Activated CD8-positive, alpha-beta T cell treated with anti-CD3 and anti-CD28 coated beads, Interleukin-2, amount 10 ng/mL, durations not matched to agents 7 days and 5 days (primary cell): ENCODE data around the gene PCCB. TPM values are rescaled to one million over a fixed set of nuclear protein-coding genes. Genes with fewer than 3 reads are reported as not detected.
"Not testable (repeated sequence)": the region's sequence is repeated elsewhere in the genome, so short reads cannot be mapped to it uniquely, and the experiment has no call there.

Source experiments
- ATAC-seq: fragments of 150-1000 bp; cut with Tn5 transposase; one replicate; pipeline ENCODE4 v1.10.0; 2021; ENCODE audit warnings: moderate library complexity
- CTCF ChIA-PET: fragments of 350-600 bp; sonication (Branson Sonifier 250); formaldehyde crosslinking; loops from one replicate; lab custom pipeline; 2021; ENCODE audit warnings: antibody characterized with exemption; lab: Charles Lee
- POLR2A ChIA-PET: fragments of 350-600 bp; sonication (Branson Sonifier 250); formaldehyde crosslinking; loops from one replicate; lab custom pipeline; 2021; ENCODE audit warnings: antibody characterized with exemption; lab: Charles Lee
- DNase-seq: peaks from one replicate; pipeline ENCODE4 v3.0.0-alpha.2; 2020
- H3K27ac Mint-ChIP-seq: one replicate; pipeline ENCODE4 v1.8.0; 2021; ENCODE audit warnings: mild to moderate bottlenecking, mixed read lengths
- H3K27me3 Mint-ChIP-seq: one replicate; pipeline ENCODE4 v1.8.0; 2021; ENCODE audit warnings: low read depth, mixed read lengths
- H3K36me3 Mint-ChIP-seq: one replicate; pipeline ENCODE4 v1.8.0; 2021; ENCODE audit warnings: low read depth, mixed read lengths
- H3K4me1 Mint-ChIP-seq: one replicate; pipeline ENCODE4 v1.8.0; 2021; ENCODE audit warnings: low read depth, mixed read lengths
- H3K4me3 Mint-ChIP-seq: one replicate; pipeline ENCODE4 v1.8.0; 2021; ENCODE audit warnings: mild to moderate bottlenecking, mixed read lengths
- H3K9me3 Mint-ChIP-seq: one replicate; pipeline ENCODE4 v1.8.0; 2022; ENCODE audit warnings: mixed read lengths; ENCODE audit not compliant: insufficient read depth
- total RNA-seq, 2 experiments: library from RNA; stranded (reverse); gene quantifications; one replicate each; pipeline ENCODE4 v1.2.3, GENCODE V29; 2021

The PCCB gene
- total RNA-seq, 2 experiments from 2014 or later, result 22.5 to 23.7 TPM

DNA sequence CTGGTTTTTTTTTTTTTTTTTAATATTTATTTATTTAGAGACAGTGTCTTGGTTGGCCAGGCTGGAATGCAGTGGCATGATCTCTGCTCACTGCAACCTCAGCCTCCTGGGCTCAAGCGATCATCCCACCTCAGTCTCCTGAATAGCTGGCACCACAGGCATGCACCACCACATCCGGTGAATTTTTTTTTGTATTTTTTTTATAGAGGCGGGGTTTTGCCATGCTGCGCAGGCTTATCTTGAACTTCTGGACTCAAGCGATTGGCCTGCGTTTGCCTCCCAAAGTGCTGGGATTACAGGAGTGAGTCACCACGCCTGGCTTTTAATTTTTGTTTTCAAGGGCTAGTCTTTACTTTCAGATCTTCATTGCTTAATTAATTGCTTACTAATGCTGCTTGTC, 13.1 kb downstream of the PCCB start:
- POLR2A ChIA-PET, result no interaction called here

DNA sequence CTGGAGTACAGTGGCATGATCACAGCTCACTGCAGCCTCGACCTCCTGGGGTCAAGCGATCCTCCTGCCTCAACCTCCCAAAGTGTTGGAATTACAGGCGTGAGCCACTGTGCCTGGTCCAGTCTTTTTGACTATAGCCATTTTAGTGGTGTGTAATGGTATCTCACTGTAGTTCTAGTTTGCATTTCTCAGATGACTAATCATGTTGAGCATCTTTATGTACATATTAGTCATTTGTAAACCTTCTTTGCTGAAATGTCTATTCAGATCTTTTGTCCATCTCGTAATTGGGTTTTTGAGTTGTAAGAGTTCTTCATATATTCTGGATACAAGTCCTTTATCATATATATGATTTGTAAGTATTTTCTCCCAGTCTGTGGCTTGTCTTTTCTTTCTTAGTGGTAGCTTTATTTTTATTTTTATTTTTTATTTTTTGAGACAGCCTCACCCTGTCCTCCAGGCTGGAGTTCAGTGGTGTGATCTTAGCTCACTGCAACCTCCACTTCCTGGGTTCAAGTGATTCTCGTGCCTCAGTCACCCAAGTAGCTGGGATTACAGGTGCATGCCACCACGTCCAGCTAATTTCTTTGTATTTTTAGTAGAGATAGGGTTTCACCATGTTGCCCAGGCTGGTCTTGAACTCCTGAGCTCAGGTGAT, 16.5 kb downstream of the PCCB start:
- H3K4me3 Mint-ChIP-seq, H3K27me3 Mint-ChIP-seq, POLR2A ChIA-PET, H3K4me1 Mint-ChIP-seq, H3K9me3 Mint-ChIP-seq, ATAC-seq, DNase-seq, H3K27ac Mint-ChIP-seq: not testable (repeated sequence)
- H3K36me3 Mint-ChIP-seq, result peaks cover 40% of the 10 kb centered on the region
- CTCF ChIA-PET, result interaction anchor here (1.0 kb wide), 1 partner anchor 486 kb away, joined by 6 read pairs; the partner anchor contains the start of gene STAG1

More for the DNA sequence above, 13.1 kb downstream of the PCCB start:
- Mint-ChIP-seq H3K4me1 (no peaks in the 10 kb centered on the region), H3K27ac (no peak overlapping the region), H3K4me3 (no peak overlapping the region), H3K9me3 (no peaks in the 10 kb centered on the region), H3K36me3 (peaks cover 34% of the 10 kb centered on the region), H3K27me3 (no peaks in the 10 kb centered on the region)
- DNase-seq (no peak), ATAC-seq (no peak)
- CTCF ChIA-PET, result no interaction called here

DNA sequence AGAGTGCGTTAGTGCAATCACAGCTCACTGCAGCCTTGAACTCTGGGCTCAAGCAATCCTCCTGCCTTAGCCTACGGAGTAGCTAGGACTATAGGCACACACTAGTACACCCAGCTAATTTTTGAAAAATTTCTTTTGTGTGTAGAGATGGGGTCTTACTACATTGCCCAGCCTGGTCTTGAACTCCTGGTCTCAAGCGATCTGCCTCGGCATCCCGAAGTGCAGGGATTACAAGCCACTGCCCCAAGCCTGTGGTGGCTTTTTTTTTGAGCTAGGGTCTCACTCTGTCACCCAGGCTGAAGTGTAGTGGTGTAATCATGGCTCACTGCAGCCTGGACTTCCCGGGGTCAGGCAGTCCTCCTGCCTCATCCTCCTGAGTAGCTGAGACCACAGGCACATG, 17.1 kb downstream of the PCCB start:
- DNase-seq, result no peak
- H3K27ac Mint-ChIP-seq, result no peak overlapping the region
- peaks cover 8% of the 10 kb centered on the region for H3K4me1 Mint-ChIP-seq
- H3K27me3 Mint-ChIP-seq, result no peaks in the 10 kb centered on the region
- ChIA-PET POLR2A (no interaction called here), CTCF (interaction anchor here (1.0 kb wide), 1 partner anchor 485 kb away, joined by 6 read pairs; the partner anchor contains the start of gene STAG1)
- no peak for ATAC-seq
- peaks cover 34% of the 10 kb centered on the region for H3K36me3 Mint-ChIP-seq
- no peaks in the 10 kb centered on the region for H3K9me3 Mint-ChIP-seq
- no peak overlapping the region for H3K4me3 Mint-ChIP-seq

DNA sequence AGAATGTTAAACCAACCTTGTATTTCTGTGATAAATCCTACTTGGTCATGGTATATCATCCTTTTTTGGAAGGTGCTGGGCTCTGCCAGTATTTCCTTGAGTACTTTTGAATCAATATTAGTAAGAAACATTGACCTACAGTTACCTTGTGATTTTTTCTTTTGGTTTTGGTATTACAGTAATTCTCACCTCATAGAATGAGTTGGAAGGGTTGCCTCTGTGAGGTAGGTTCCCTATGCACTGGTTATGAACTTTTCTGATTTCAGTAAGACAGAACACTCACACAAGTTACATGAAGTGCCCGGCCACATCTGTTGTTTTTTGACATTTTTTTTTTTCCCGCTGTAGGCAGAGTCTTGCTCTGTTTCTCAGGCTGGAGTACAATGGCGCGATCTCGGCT, 20.0 kb downstream of the PCCB start:
- ATAC-seq, result no peak
- no peak for DNase-seq
- CTCF ChIA-PET, result no interaction called here
- peaks cover 43% of the 10 kb centered on the region for H3K36me3 Mint-ChIP-seq
- H3K27ac Mint-ChIP-seq, result peak overlapping the region; percentile 13
- no peak overlapping the region for H3K4me3 Mint-ChIP-seq
- POLR2A ChIA-PET, result interaction anchor here (1.5 kb wide), 1 partner anchor 74 kb away, joined by 3 read pairs; the partner anchor contains the start of gene MSL2
- H3K27me3 Mint-ChIP-seq, result no peaks in the 10 kb centered on the region
- H3K4me1 Mint-ChIP-seq, result peaks cover 12% of the 10 kb centered on the region
- no peaks in the 10 kb centered on the region for H3K9me3 Mint-ChIP-seq

DNA sequence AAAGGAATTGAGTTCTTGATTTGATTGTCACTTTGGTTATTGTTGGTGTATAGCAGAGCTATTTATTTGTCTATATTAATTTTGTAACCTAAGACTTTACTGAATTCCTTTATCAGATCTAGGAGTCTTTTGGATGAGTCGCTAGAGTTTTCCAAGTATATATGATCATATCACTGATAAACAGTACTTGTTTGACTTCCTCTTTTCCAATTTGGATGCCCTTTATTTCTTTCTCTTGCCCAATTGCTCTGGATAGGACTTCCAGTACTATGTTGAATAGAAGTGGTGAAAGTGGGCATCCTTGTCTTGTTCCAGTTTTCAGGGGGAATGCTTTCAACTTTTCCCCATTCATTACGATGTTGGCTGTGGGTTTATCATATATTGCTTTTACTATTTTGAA, 21.5 kb downstream of the PCCB start:
- CTCF ChIA-PET, result not testable (repeated sequence)

DNA sequence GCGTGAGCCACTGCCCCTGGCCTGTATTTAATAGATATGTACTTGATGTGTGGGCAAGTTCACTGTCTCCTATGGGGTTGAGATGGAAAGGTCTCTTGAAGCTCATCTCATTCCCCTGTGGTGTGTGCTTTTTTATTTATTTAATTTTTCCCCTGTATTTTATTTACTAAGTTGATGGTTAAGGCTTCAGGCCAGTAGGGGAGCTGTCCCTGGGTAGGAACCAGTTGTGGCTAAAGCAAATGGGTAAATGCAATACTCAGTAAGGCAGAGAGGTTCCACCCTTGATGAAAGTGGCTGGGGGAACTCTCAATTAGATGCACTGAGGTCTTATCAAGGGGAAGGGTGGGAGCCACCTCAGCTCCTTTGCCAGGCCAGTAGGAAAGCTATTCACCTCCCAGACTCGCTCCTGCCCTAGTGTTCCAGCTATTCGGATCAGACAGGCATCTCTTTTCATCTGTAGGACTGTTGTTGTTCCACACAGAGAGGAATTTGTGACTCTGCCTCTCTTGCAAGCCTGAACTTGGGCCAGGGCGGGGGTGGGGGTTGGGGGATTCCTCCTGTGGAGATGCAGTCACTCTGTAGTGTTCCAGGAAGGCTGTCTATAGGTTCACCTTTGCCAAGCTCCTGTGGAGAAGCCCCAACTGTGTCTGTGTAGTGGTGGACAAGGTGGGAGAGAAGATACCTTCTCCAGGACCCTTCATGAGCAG, 26.1 kb downstream of the PCCB start:
- DNase-seq (no peak), ATAC-seq (no peak)
- no peak overlapping the region for H3K27ac Mint-ChIP-seq
- ChIA-PET POLR2A (no interaction called here), CTCF (no interaction called here)
- H3K9me3 Mint-ChIP-seq, result peaks cover 24% of the 10 kb centered on the region
- no peaks in the 10 kb centered on the region for H3K27me3 Mint-ChIP-seq
- H3K36me3 Mint-ChIP-seq, result peaks cover 56% of the 10 kb centered on the region
- H3K4me1 Mint-ChIP-seq, result peaks cover 10% of the 10 kb centered on the region
- no peak overlapping the region for H3K4me3 Mint-ChIP-seq

More for the DNA sequence above, 21.5 kb downstream of the PCCB start:
- POLR2A ChIA-PET, result interaction anchor here (1.5 kb wide), 1 partner anchor 75 kb away, joined by 3 read pairs; the partner anchor contains the start of gene MSL2
- H3K4me3 Mint-ChIP-seq, H3K27me3 Mint-ChIP-seq, DNase-seq, H3K9me3 Mint-ChIP-seq, H3K27ac Mint-ChIP-seq, ATAC-seq: not testable (repeated sequence)
- Mint-ChIP-seq H3K4me1 (peaks cover 14% of the 10 kb centered on the region), H3K36me3 (peaks cover 41% of the 10 kb centered on the region)

DNA sequence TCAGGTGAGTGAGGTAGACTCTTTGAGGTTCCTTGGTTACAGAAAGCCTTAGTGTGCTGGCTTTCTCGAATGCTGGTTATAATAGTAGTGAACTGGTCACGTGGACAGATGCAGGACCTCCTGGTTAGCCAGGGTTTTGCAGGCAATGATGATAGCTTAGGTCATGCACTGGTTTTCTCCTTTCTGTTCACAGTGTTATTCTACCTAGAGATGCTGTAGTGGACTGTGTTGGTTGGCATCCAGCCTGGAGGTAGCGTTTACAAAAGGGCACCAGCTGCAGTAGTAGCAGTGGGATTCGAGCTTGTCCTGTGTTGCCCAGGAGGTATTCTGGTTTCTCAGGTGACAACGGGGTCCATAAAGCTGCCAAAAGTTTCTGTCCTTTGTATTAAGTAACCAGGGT, 27.0 kb downstream of the PCCB start:
- ChIA-PET POLR2A (no interaction called here), CTCF (no interaction called here)
- Mint-ChIP-seq H3K9me3 (peaks cover 28% of the 10 kb centered on the region), H3K4me1 (peaks cover 7% of the 10 kb centered on the region), H3K36me3 (peaks cover 62% of the 10 kb centered on the region), H3K4me3 (no peak overlapping the region), H3K27me3 (no peaks in the 10 kb centered on the region), H3K27ac (no peak overlapping the region)
- DNase-seq (no peak), ATAC-seq (no peak)

DNA sequence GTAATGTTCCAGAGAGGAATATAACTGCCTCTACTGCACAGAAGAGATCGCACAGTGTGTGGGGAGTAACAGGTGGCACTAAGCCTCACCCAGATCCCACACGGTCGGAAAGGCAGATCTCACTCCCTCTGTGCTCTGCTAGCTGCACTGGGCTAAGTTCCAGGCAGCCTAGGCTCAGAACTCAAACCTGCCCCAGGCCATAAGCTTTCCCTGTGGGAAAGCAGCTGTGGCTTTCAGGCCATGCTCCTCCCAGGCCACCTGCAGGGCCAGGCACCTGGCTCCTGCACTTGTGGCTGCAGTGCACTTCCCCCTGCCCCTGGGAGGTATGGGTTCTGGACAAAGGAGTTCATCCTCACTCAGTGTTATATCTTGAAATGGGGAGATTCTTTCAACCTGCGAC, 27.5 kb downstream of the PCCB start:
- ChIA-PET POLR2A (no interaction called here), CTCF (no interaction called here)
- Mint-ChIP-seq H3K4me1 (peaks cover 3% of the 10 kb centered on the region), H3K4me3 (no peak overlapping the region), H3K9me3 (peaks cover 28% of the 10 kb centered on the region), H3K36me3 (peaks cover 67% of the 10 kb centered on the region), H3K27ac (no peak overlapping the region), H3K27me3 (no peaks in the 10 kb centered on the region)
- DNase-seq (no peak), ATAC-seq (no peak)

DNA sequence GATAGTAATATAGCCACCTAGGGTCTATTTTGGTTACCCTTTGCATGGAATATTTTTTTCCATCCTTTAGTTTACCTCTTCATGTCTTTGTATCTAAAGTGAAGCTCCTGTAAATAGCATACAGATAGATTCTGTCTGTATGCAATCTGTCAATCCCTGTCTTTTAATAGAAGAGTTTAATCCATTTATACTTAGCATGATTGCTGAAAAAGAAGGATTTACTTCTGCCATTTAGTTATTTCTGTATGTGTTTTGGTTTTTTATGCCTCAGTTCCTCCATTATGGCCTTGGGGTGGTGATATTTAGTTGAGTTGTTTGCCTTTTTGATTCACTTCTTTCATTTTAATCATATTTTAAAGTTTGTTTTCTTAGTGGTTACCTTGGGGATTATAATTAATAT, 29.0 kb downstream of the PCCB start:
- ATAC-seq (no peak), DNase-seq (no peak)
- POLR2A ChIA-PET, result no interaction called here
- Mint-ChIP-seq H3K27ac (no peak overlapping the region), H3K4me3 (no peak overlapping the region), H3K36me3 (peaks cover 66% of the 10 kb centered on the region), H3K4me1 (peaks cover 2% of the 10 kb centered on the region), H3K27me3 (no peaks in the 10 kb centered on the region), H3K9me3 (peaks cover 28% of the 10 kb centered on the region)
- CTCF ChIA-PET, result no interaction called here

DNA sequence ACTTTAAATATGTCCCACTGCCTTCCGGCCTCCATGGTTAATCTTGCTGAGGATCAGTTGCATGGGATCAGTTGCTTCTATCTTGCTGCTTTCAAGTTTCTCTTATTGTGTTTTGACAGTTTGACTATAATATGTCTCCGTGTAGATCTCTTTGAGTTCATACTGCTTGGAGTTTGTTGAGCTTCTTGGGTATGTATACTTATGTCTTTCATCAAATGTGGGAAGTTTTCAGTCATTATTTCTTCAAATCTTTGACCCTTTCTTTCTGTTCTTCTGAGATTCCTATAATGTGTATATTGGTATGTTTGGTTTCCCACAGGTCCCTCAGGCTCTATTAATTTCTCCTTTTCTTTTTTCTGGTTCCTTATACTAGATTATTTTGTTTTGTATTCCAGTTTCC, 30.8 kb downstream of the PCCB start:
- Mint-ChIP-seq H3K27me3 (no peaks in the 10 kb centered on the region), H3K9me3 (peaks cover 28% of the 10 kb centered on the region), H3K4me1 (no peaks in the 10 kb centered on the region), H3K27ac (no peak overlapping the region), H3K4me3 (no peak overlapping the region), H3K36me3 (peaks cover 66% of the 10 kb centered on the region)
- ATAC-seq (no peak), DNase-seq (no peak)
- POLR2A ChIA-PET, result no interaction called here
- CTCF ChIA-PET, result interaction anchor here (1.5 kb wide), 1 partner anchor 22 kb away, joined by 3 read pairs; no protein-coding TSS in a partner anchor

DNA sequence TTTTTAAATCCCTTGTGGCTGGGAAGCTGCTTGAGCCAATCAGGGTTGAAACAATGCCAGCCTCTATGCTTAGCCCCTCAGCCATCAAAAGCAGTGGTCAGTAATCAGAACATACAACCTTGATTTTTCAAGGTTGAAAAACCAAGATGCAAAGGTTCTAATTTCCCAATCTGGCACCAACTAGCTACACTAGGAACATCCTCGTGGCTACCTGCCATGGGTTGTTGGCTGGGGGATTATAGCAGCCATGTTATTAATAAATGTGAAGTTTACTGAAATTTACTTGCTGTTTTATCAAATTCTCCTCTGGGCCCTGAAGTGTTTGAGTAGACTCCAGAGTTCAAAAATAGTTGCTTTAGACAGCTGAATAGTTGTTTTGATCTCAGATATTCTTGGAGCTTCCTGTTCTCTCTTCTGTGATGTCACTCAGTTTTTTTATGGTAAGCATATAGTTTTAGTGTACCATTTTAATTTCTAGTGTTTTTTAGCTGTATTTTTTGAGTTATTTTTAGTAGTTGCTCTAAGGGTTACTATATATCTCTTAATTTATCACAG, 31.9 kb downstream of the PCCB start:
- DNase-seq (no peak), ATAC-seq (no peak)
- ChIA-PET CTCF (interaction anchor here (0.7 to 1.5 kb wide), 5 partner anchors 21 to 471 kb away, joined by 3 to 4 read pairs (median 3); no protein-coding TSS in a partner anchor), POLR2A (no interaction called here)
- Mint-ChIP-seq H3K9me3 (peaks cover 28% of the 10 kb centered on the region), H3K27me3 (no peaks in the 10 kb centered on the region), H3K4me3 (no peak overlapping the region), H3K4me1 (no peaks in the 10 kb centered on the region), H3K36me3 (peaks cover 65% of the 10 kb centered on the region), H3K27ac (no peak overlapping the region)

DNA sequence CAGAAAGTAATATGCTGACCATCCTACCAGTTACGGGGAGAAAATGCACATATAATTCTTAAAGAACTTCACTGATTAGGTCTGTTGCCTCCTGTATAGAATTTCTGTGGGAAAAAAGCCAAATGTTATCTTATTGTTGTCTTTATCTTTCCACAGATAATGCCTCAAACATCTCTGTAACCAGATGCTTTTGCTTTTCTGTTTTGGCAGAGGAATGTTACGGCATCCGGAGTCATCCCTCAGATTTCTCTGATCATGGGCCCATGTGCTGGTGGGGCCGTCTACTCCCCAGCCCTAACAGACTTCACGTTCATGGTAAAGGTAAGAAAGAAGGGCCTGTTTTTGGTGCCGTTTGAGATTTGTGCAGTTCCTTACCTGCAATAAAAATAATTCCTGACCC, 33.5 kb downstream of the PCCB start:
- ChIA-PET CTCF (interaction anchor here (1.0 kb wide), 1 partner anchor 62 kb away, joined by 3 read pairs; no protein-coding TSS in a partner anchor), POLR2A (no interaction called here)
- Mint-ChIP-seq H3K27me3 (no peaks in the 10 kb centered on the region), H3K4me1 (no peaks in the 10 kb centered on the region), H3K4me3 (no peak overlapping the region), H3K27ac (no peak overlapping the region), H3K9me3 (peaks cover 22% of the 10 kb centered on the region), H3K36me3 (peaks cover 59% of the 10 kb centered on the region)
- DNase-seq (no peak), ATAC-seq (no peak)
